Endodermal cell (in vitro differentiated cells): ENCODE results near the gene SENP1. TPM values are rescaled to one million over a fixed set of nuclear protein-coding genes. Genes with fewer than 3 reads are reported as not detected.

Experiments used
- DNase-seq: peaks from one replicate; pipeline ENCODE4 v3.0.0-alpha.2; 2017
- H3K27ac ChIP-seq: 2 replicates; pipeline ENCODE4 v1.5.1; 2013; ENCODE audit warnings: mild to moderate bottlenecking, low read depth, low read length, moderate library complexity
- H3K27me3 ChIP-seq: 2 replicates; pipeline ENCODE4 v1.6.1; 2013; ENCODE audit warnings: mild to moderate bottlenecking, low read length, moderate library complexity; ENCODE audit not compliant: insufficient read depth, control insufficient read depth, poor library complexity, severe bottlenecking
- H3K36me3 ChIP-seq: 2 replicates; pipeline ENCODE4 v1.7.0; 2013; ENCODE audit warnings: mild to moderate bottlenecking, low read length, moderate library complexity; ENCODE audit not compliant: control insufficient read depth, insufficient read depth
- H3K4me1 ChIP-seq: one replicate; pipeline ENCODE4 v1.7.0; 2013; ENCODE audit warnings: low read length; ENCODE audit not compliant: control insufficient read depth, insufficient read depth
- H3K4me3 ChIP-seq: 2 replicates; pipeline ENCODE4 v1.5.1; 2013; ENCODE audit warnings: mild to moderate bottlenecking, low read length, moderate library complexity
- H3K9ac ChIP-seq: 2 replicates; pipeline ENCODE4 v1.6.1; 2013; ENCODE audit warnings: mild to moderate bottlenecking, low read length, moderate library complexity; ENCODE audit not compliant: poor library complexity, severe bottlenecking; ENCODE audit errors: extremely low read depth
- H3K9me3 ChIP-seq: 2 replicates; pipeline ENCODE4 v1.6.1; 2013; ENCODE audit warnings: mild to moderate bottlenecking, low read length, moderate library complexity; ENCODE audit not compliant: control insufficient read depth
- H3K27ac Mint-ChIP-seq: 2 replicates; pipeline ENCODE4 v1.8.0; 2020; ENCODE audit warnings: mixed read lengths
- H3K27me3 Mint-ChIP-seq: 2 replicates; pipeline ENCODE4 v1.8.0; 2021; ENCODE audit warnings: mild to moderate bottlenecking, mixed read lengths; ENCODE audit not compliant: insufficient read depth
- H3K36me3 Mint-ChIP-seq: 2 replicates; pipeline ENCODE4 v1.8.0; 2020; ENCODE audit warnings: low read depth, mixed read lengths
- H3K4me1 Mint-ChIP-seq: 2 replicates; pipeline ENCODE4 v1.8.0; 2020; ENCODE audit warnings: mixed read lengths
- H3K4me3 Mint-ChIP-seq: 2 replicates; pipeline ENCODE4 v1.8.0; 2020; ENCODE audit warnings: mild to moderate bottlenecking, moderate library complexity, mixed read lengths
- H3K9me3 Mint-ChIP-seq: 2 replicates; pipeline ENCODE4 v1.8.0; 2020; ENCODE audit warnings: mild to moderate bottlenecking, mixed read lengths
- CTCF ChIP-seq: fragments of 200-600 bp; sonication (generic); conservative IDR thresholded peaks from 2 replicates; pipeline ENCODE4 v1.5.0; 2021; ENCODE audit warnings: antibody characterized with exemption, mild to moderate bottlenecking
- whole genome bisulfite sequencing, 2 experiments: methylation state at CpG; one replicate each; pipeline versions ENCODE4 v1.1.5 to v1.1.7; 2013; ENCODE audit warnings: missing lambda C conversion rate in 2 of 2, mixed read lengths in 1 of 2; ENCODE audit not compliant: insufficient coverage in 1 of 2, insufficient read length in 1 of 2; 5-methylcytosine and 5-hydroxymethylcytosine counted together
- total RNA-seq, 2 donors: library from RNA; stranded (reverse); fragmentation: NEBNext Ultra II Directional in 1 of 2; extraction: Animal tissue kit (Norgen Biotek cat#: 25700) in 1 of 2; gene quantifications; 2 replicates in 1 of 2; 3 replicates in 1 of 2; pipeline ENCODE4 v1.2.1, GENCODE V29; 2021

SENP1 gene
- total RNA-seq, 2 donors from 2014 or later, result 30.6 to 39.6 TPM

- H3K9me3 Mint-ChIP-seq, result no peaks in the 10 kb centered on the region
- H3K4me3 Mint-ChIP-seq, result no peak overlapping the region
- peaks cover 80% of the 10 kb centered on the region for H3K36me3 Mint-ChIP-seq
- Histone ChIP-seq H3K9ac (no peak overlapping the region), H3K36me3 (peaks cover 85% of the 10 kb centered on the region), H3K27ac (no peak overlapping the region), H3K4me1 (peaks cover 4% of the 10 kb centered on the region), H3K4me3 (peak overlapping the region; percentile 37), H3K9me3 (peaks cover 21% of the 10 kb centered on the region), H3K27me3 (peaks cover 8% of the 10 kb centered on the region)
- H3K4me1 Mint-ChIP-seq, result peaks cover 13% of the 10 kb centered on the region
- H3K27me3 Mint-ChIP-seq, result no peaks in the 10 kb centered on the region
- no peak overlapping the region for H3K27ac Mint-ChIP-seq
- 91 to 100% methylated on average over 1 to 2 of the region's 2 CpGs for WGBS, 2 experiments
- peak; percentile 30 for TF ChIP-seq CTCF
- DNase-seq, result peak; percentile 60
Observed at GRCh38 chr12:48143898-48144297, 38.0 kb upstream of the SENP1 start.

GRCh38 chr12:48142818-48143674, 37.2 kb upstream of the SENP1 start:
- peak overlapping the region; percentile 37 for H3K4me3 ChIP-seq
- no peak overlapping the region for H3K9ac ChIP-seq
- peaks cover 84% of the 10 kb centered on the region for H3K36me3 ChIP-seq
- TF ChIP-seq CTCF, result no peak
- Mint-ChIP-seq H3K4me3 (no peak overlapping the region), H3K27me3 (no peaks in the 10 kb centered on the region), H3K27ac (peak overlapping the region; percentile 42), H3K9me3 (no peaks in the 10 kb centered on the region), H3K4me1 (peaks cover 13% of the 10 kb centered on the region), H3K36me3 (peaks cover 77% of the 10 kb centered on the region)
- WGBS, 2 experiments, result 86 to 94% methylated on average over 6 to 7 of the region's 7 CpGs
- H3K9me3 ChIP-seq, result peaks cover 21% of the 10 kb centered on the region
- DNase-seq, result peak; percentile 76
- H3K4me1 ChIP-seq, result peaks cover 4% of the 10 kb centered on the region
- H3K27me3 ChIP-seq, result peaks cover 3% of the 10 kb centered on the region
- no peak overlapping the region for H3K27ac ChIP-seq

GRCh38 chr12:48135027-48135426, 29.1 kb upstream of the SENP1 start:
- H3K27ac Mint-ChIP-seq, result no peak overlapping the region
- peaks cover 69% of the 10 kb centered on the region for H3K36me3 ChIP-seq
- no peaks in the 10 kb centered on the region for H3K9me3 ChIP-seq
- no peaks in the 10 kb centered on the region for H3K9me3 Mint-ChIP-seq
- peaks cover 7% of the 10 kb centered on the region for H3K4me1 Mint-ChIP-seq
- H3K27me3 ChIP-seq, result no peaks in the 10 kb centered on the region
- TF ChIP-seq CTCF, result no peak
- no peak overlapping the region for H3K4me3 ChIP-seq
- WGBS, 2 experiments, result 96 to 98% methylated on average over 5 of the region's 5 CpGs
- H3K27me3 Mint-ChIP-seq, result no peaks in the 10 kb centered on the region
- H3K9ac ChIP-seq, result no peak overlapping the region
- peaks cover 64% of the 10 kb centered on the region for H3K36me3 Mint-ChIP-seq
- no peak for DNase-seq
- no peak overlapping the region for H3K27ac ChIP-seq
- H3K4me1 ChIP-seq, result no peaks in the 10 kb centered on the region
- H3K4me3 Mint-ChIP-seq, result no peak overlapping the region
